ENCODE results near the gene PAQR5.

Gene PAQR5

GRCh38 chr15:69343133-69343532 lies 44.4 kb downstream of the PAQR5 start:
- no peaks in the 10 kb centered on the region for H3K9me3 ChIP-seq (ENCODE audit: control insufficient read depth, low read length)
- H3K9ac ChIP-seq (ENCODE audit: low read length) = no peak overlapping the region
- H3K4me3 ChIP-seq (ENCODE audit: low read length) = no peak overlapping the region
- no peaks in the 10 kb centered on the region for H3K27me3 ChIP-seq (ENCODE audit: control insufficient read depth, insufficient read depth, low read length)
- H3K4me1 ChIP-seq (ENCODE audit: control insufficient read depth, insufficient read depth, low read length) = no peaks in the 10 kb centered on the region
- H3K36me3 ChIP-seq (ENCODE audit: control insufficient read depth, insufficient read depth, low read length) = no peaks in the 10 kb centered on the region

GRCh38 chr15:69344238-69344637 lies 45.5 kb downstream of the PAQR5 start:
- H3K9me3 ChIP-seq (ENCODE audit: control insufficient read depth, low read length) = no peaks in the 10 kb centered on the region
- H3K27me3 ChIP-seq (ENCODE audit: control insufficient read depth, insufficient read depth, low read length) = no peaks in the 10 kb centered on the region
- H3K4me3 ChIP-seq (ENCODE audit: low read length) = no peak overlapping the region
- no peaks in the 10 kb centered on the region for H3K36me3 ChIP-seq (ENCODE audit: control insufficient read depth, insufficient read depth, low read length)
- H3K4me1 ChIP-seq (ENCODE audit: control insufficient read depth, insufficient read depth, low read length) = no peaks in the 10 kb centered on the region
- no peak overlapping the region for H3K9ac ChIP-seq (ENCODE audit: low read length)

DNA sequence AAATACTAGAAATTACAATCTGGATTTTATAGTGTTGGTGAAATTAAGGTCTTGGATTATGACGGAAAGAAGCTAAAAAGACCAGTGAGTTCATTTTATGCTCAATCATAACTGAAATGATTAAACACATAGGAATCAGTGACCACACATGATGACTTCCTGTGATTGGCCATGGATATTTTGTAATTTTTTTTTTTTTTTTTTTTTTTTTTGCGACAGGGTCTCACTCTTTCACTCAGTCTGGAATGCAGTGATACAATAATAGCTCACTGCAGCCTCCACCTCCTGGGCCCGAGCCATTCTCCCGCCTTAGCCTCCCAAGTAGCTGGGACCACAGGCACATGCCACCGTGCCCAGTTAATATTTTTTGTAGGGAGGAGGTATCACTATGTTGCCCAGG lies 47.4 kb downstream of the PAQR5 start:
- H3K36me3 ChIP-seq (ENCODE audit: control insufficient read depth, insufficient read depth, low read length) = no peaks in the 10 kb centered on the region

GRCh38 chr15:69351333-69351732 lies 52.6 kb downstream of the PAQR5 start:
- Histone ChIP-seq H3K9ac (ENCODE audit: low read length) (no peak overlapping the region), H3K36me3 (ENCODE audit: control insufficient read depth, insufficient read depth, low read length) (no peaks in the 10 kb centered on the region), H3K4me1 (ENCODE audit: control insufficient read depth, insufficient read depth, low read length) (no peaks in the 10 kb centered on the region), H3K9me3 (ENCODE audit: control insufficient read depth, low read length) (no peaks in the 10 kb centered on the region), H3K27me3 (ENCODE audit: control insufficient read depth, insufficient read depth, low read length) (no peaks in the 10 kb centered on the region), H3K4me3 (ENCODE audit: low read length) (no peak overlapping the region)

More for the DNA sequence above, 47.4 kb downstream of the PAQR5 start:
- no peaks in the 10 kb centered on the region for H3K9me3 ChIP-seq (ENCODE audit: control insufficient read depth, low read length)
- H3K4me1 ChIP-seq (ENCODE audit: control insufficient read depth, insufficient read depth, low read length) = no peaks in the 10 kb centered on the region
- no peak overlapping the region for H3K9ac ChIP-seq (ENCODE audit: low read length)
- H3K4me3 ChIP-seq (ENCODE audit: low read length) = no peak overlapping the region
- H3K27me3 ChIP-seq (ENCODE audit: control insufficient read depth, insufficient read depth, low read length) = no peaks in the 10 kb centered on the region

GRCh38 chr15:69351884-69352283 lies 53.2 kb downstream of the PAQR5 start:
- no peaks in the 10 kb centered on the region for H3K9me3 ChIP-seq (ENCODE audit: control insufficient read depth, low read length)
- H3K9ac ChIP-seq (ENCODE audit: low read length) = no peak overlapping the region
- H3K27me3 ChIP-seq (ENCODE audit: control insufficient read depth, insufficient read depth, low read length) = no peaks in the 10 kb centered on the region
- no peaks in the 10 kb centered on the region for H3K4me1 ChIP-seq (ENCODE audit: control insufficient read depth, insufficient read depth, low read length)
- no peak overlapping the region for H3K4me3 ChIP-seq (ENCODE audit: low read length)
- H3K36me3 ChIP-seq (ENCODE audit: control insufficient read depth, insufficient read depth, low read length) = no peaks in the 10 kb centered on the region

DNA sequence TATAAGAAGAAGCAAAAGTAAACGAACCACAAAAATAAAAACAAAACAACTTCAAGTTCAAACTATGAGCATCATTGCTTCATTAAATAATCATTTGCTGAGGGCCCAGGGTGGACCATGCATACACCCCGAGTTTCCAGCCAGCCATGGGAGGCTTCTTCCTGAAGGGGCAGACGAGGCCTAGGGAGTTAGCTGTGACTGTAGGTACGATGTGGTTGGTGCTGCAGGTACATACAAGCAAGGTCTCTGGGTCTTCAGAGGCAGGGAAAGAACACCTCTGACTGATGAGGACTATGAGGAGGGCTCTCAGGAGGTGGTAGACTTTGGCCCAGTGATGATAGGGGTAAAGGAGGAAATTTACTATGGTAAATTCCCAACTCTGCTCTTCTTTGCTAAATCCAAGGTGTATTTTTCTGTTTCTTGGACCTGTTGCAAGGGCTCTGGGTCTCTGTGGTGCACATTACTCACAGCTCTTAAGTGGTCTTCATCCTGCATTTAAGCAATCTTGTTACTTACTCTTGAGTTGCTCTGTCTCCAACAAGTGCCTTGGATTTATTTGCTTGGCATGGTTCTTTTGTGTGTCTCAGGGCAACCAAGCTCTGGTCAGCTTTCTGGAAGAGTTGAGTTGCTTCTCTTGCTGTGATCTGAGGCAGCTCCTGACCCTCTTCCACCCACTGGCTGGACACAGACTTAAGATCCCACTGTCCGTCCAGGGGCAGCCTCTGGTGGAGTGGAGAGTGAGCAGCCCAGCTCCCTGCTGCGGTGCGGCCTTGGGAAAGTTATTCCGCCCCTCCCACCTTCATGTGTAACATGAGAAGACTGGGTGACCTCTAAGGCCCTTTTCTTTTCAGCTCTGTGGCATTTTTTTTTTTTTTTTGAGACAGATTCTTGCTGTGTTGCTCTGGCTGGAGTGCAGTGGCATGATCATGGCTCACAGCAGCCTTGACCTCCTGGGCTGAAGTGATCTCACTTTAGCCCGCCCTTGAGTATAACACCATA lies 59.4 kb downstream of the PAQR5 start:
- Histone ChIP-seq H3K27me3 (ENCODE audit: control insufficient read depth, insufficient read depth, low read length) (peaks cover 4% of the 10 kb centered on the region), H3K4me3 (ENCODE audit: low read length) (no peak overlapping the region), H3K9me3 (ENCODE audit: control insufficient read depth, low read length) (no peaks in the 10 kb centered on the region), H3K9ac (ENCODE audit: low read length) (no peak overlapping the region), H3K36me3 (ENCODE audit: control insufficient read depth, insufficient read depth, low read length) (no peaks in the 10 kb centered on the region), H3K4me1 (ENCODE audit: control insufficient read depth, insufficient read depth, low read length) (peaks cover 12% of the 10 kb centered on the region)

- Histone ChIP-seq H3K36me3 (ENCODE audit: control insufficient read depth, insufficient read depth, low read length) (no peaks in the 10 kb centered on the region), H3K4me1 (ENCODE audit: control insufficient read depth, insufficient read depth, low read length) (peaks cover 12% of the 10 kb centered on the region), H3K27me3 (ENCODE audit: control insufficient read depth, insufficient read depth, low read length) (peaks cover 4% of the 10 kb centered on the region), H3K9me3 (ENCODE audit: control insufficient read depth, low read length) (no peaks in the 10 kb centered on the region), H3K4me3 (ENCODE audit: low read length) (no peak overlapping the region), H3K9ac (ENCODE audit: low read length) (no peak overlapping the region)
Observed at GRCh38 chr15:69358850-69359249, 60.1 kb downstream of the PAQR5 start.

- Histone ChIP-seq H3K27me3 (ENCODE audit: control insufficient read depth, insufficient read depth, low read length) (peaks cover 4% of the 10 kb centered on the region), H3K9me3 (ENCODE audit: control insufficient read depth, low read length) (no peaks in the 10 kb centered on the region), H3K4me3 (ENCODE audit: low read length) (no peak overlapping the region), H3K36me3 (ENCODE audit: control insufficient read depth, insufficient read depth, low read length) (no peaks in the 10 kb centered on the region), H3K4me1 (ENCODE audit: control insufficient read depth, insufficient read depth, low read length) (peaks cover 12% of the 10 kb centered on the region), H3K9ac (ENCODE audit: low read length) (no peak overlapping the region)
Observed at GRCh38 chr15:69359722-69360121, 61.0 kb downstream of the PAQR5 start.

- Histone ChIP-seq H3K4me1 (ENCODE audit: control insufficient read depth, insufficient read depth, low read length) (peaks cover 12% of the 10 kb centered on the region), H3K36me3 (ENCODE audit: control insufficient read depth, insufficient read depth, low read length) (no peaks in the 10 kb centered on the region), H3K9me3 (ENCODE audit: control insufficient read depth, low read length) (no peaks in the 10 kb centered on the region), H3K4me3 (ENCODE audit: low read length) (no peak overlapping the region), H3K9ac (ENCODE audit: low read length) (no peak overlapping the region), H3K27me3 (ENCODE audit: control insufficient read depth, insufficient read depth, low read length) (peaks cover 4% of the 10 kb centered on the region)
Observed at GRCh38 chr15:69360642-69361041, 61.9 kb downstream of the PAQR5 start.

GRCh38 chr15:69367236-69367635 lies 68.5 kb downstream of the PAQR5 start:
- H3K27me3 ChIP-seq (ENCODE audit: control insufficient read depth, insufficient read depth, low read length) = no peaks in the 10 kb centered on the region
- H3K36me3 ChIP-seq (ENCODE audit: control insufficient read depth, insufficient read depth, low read length) = no peaks in the 10 kb centered on the region
- H3K9me3 ChIP-seq (ENCODE audit: control insufficient read depth, low read length) = peaks cover 5% of the 10 kb centered on the region
- no peak overlapping the region for H3K9ac ChIP-seq (ENCODE audit: low read length)
- H3K4me3 ChIP-seq (ENCODE audit: low read length) = no peak overlapping the region
- H3K4me1 ChIP-seq (ENCODE audit: control insufficient read depth, insufficient read depth, low read length) = no peaks in the 10 kb centered on the region

DNA sequence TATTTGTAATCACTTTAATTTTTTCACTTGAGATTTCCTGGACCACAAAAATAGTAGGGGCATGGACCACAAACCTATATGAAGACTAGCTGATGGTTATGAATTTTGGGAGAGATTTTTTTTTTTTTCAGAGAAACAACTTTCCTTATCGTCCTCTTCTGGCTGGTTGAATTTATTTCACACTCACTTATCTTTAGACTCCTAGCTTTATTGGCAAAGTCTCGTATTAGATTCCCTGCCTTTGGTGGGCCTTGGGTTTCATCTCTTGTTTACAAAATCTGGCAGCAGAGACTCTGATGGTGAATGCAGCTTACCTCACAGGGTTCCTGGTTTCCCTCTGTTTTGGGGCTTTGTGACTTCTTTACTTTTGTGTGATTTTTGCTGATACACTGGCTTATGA lies 70.9 kb downstream of the PAQR5 start:
- no peaks in the 10 kb centered on the region for H3K36me3 ChIP-seq (ENCODE audit: control insufficient read depth, insufficient read depth, low read length)
- H3K9me3 ChIP-seq (ENCODE audit: control insufficient read depth, low read length) = peaks cover 5% of the 10 kb centered on the region
- no peak overlapping the region for H3K9ac ChIP-seq (ENCODE audit: low read length)
- no peaks in the 10 kb centered on the region for H3K27me3 ChIP-seq (ENCODE audit: control insufficient read depth, insufficient read depth, low read length)
- no peaks in the 10 kb centered on the region for H3K4me1 ChIP-seq (ENCODE audit: control insufficient read depth, insufficient read depth, low read length)
- no peak overlapping the region for H3K4me3 ChIP-seq (ENCODE audit: low read length)

DNA sequence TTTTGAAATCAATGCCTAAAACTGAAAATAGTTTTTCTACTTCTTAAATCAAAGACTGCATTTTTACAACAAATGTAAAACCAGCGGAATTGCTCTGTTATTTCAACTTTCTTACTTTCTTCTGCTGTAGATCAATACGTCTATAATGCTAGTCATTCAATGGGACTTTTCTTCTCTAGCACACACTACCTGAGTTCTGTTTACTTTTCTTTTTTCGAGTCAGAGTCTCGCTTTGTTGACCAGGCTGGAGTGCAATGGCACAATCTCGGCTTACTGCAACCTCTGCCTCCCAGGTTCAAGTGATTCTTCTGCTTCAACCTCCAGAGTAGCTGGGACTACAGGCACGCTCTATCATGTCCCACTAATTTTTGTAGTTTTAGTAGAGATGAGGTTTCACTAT lies 74.7 kb downstream of the PAQR5 start:
- no peaks in the 10 kb centered on the region for H3K27me3 ChIP-seq (ENCODE audit: control insufficient read depth, insufficient read depth, low read length)
- H3K9ac ChIP-seq (ENCODE audit: low read length) = no peak overlapping the region
- H3K36me3 ChIP-seq (ENCODE audit: control insufficient read depth, insufficient read depth, low read length) = no peaks in the 10 kb centered on the region
- no peaks in the 10 kb centered on the region for H3K4me1 ChIP-seq (ENCODE audit: control insufficient read depth, insufficient read depth, low read length)
- no peaks in the 10 kb centered on the region for H3K9me3 ChIP-seq (ENCODE audit: control insufficient read depth, low read length)
- H3K4me3 ChIP-seq (ENCODE audit: low read length) = no peak overlapping the region

Measured in mucosa of stomach (tissue), 1 donor.